HG03196 (cell line): Measurements from ENCODE around the gene DGKG.

Experiments used
- ATAC-seq: cut with Tn5 transposase; IDR thresholded peaks from one replicate; pipeline ENCODE4 v1.9.1; 2021; ENCODE audit not compliant: unreplicated experiment

The DGKG gene

GRCh38 chr3:186320862-186321568 is 41.0 kb downstream of the DGKG start:
- ATAC-seq, result no peak

- no peak for ATAC-seq
These were observed 42.1 kb downstream of the DGKG start for GRCh38 chr3:186319945-186320344.

- no peak for ATAC-seq
These were observed 43.9 kb downstream of the DGKG start for GRCh38 chr3:186318135-186318534.

- ATAC-seq, result no peak
These were observed 44.6 kb downstream of the DGKG start for GRCh38 chr3:186317478-186317877.

- no peak for ATAC-seq
These were observed 45.3 kb downstream of the DGKG start for GRCh38 chr3:186316666-186317260.

- no peak for ATAC-seq
These were observed 46.3 kb downstream of the DGKG start for GRCh38 chr3:186315581-186316354.

- no peak for ATAC-seq
These were observed 47.1 kb downstream of the DGKG start for GRCh38 chr3:186314896-186315295.

GRCh38 chr3:186311441-186311840 is 50.6 kb downstream of the DGKG start:
- ATAC-seq, result no peak

GRCh38 chr3:186308549-186308948 is 53.5 kb downstream of the DGKG start:
- ATAC-seq, result no peak

- no peak for ATAC-seq
These were observed 54.3 kb downstream of the DGKG start for GRCh38 chr3:186307594-186308221.

- ATAC-seq, result no peak
These were observed 56.7 kb downstream of the DGKG start for GRCh38 chr3:186305286-186305685.

GRCh38 chr3:186303965-186304364 is 58.1 kb downstream of the DGKG start:
- ATAC-seq, result no peak

GRCh38 chr3:186299327-186299726 is 62.7 kb downstream of the DGKG start:
- ATAC-seq, result no peak

- no peak for ATAC-seq
These were observed 63.2 kb downstream of the DGKG start for GRCh38 chr3:186298876-186299275.

- ATAC-seq, result no peak
These were observed 71.2 kb downstream of the DGKG start for GRCh38 chr3:186290796-186291195.

GRCh38 chr3:186287711-186288110 is 74.3 kb downstream of the DGKG start:
- ATAC-seq, result no peak

GRCh38 chr3:186286114-186286513 is 75.9 kb downstream of the DGKG start:
- ATAC-seq, result no peak

GRCh38 chr3:186284661-186285060 is 77.4 kb downstream of the DGKG start:
- no peak for ATAC-seq

- ATAC-seq, result no peak
These were observed 77.7 kb downstream of the DGKG start for GRCh38 chr3:186284349-186284652.

GRCh38 chr3:186283651-186284348 is 78.2 kb downstream of the DGKG start:
- ATAC-seq, result no peak

GRCh38 chr3:186283096-186283495 is 78.9 kb downstream of the DGKG start:
- ATAC-seq, result no peak
